Measurements from ENCODE around the gene MAD1L1.

Gene MAD1L1

GRCh38 chr7:2106924-2107323, 125.8 kb downstream of the MAD1L1 start:
- TF ChIP-seq CTCF (IDR thresholded peaks at IDR 0.05; ENCODE audit: low read length, missing control alignments) = no peak
- H3K4me3 ChIP-seq (replicated peaks; ENCODE audit: low read depth, low read length) = no peak overlapping the region
- DNase-seq (ENCODE audit: low read depth) = no peak

GRCh38 chr7:2106440-2106839, 126.3 kb downstream of the MAD1L1 start:
- no peak overlapping the region for H3K4me3 ChIP-seq (replicated peaks; ENCODE audit: low read depth, low read length)
- no peak for TF ChIP-seq CTCF (IDR thresholded peaks at IDR 0.05; ENCODE audit: low read length, missing control alignments)
- no peak for DNase-seq (ENCODE audit: low read depth)

DNA sequence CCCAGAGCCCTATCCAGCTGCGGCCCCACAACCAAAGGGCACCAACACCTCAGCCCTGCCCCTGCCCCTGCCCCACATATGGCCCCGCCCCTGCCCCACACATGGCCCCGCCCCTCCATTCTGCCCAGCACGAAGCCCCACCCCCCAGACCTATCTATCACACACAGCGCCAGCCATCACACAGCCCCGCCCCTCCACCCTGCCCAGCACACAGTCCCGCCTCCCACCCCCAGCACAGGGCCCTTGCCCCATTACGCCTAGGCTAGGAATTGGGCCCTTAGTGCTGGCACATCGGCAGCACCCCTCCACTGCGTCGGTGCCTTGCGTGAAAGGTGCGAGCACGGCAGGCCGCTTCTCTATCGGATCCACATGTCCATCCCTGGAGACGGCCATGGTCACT, 126.8 kb downstream of the MAD1L1 start:
- TF ChIP-seq CTCF (IDR thresholded peaks at IDR 0.05; ENCODE audit: low read length, missing control alignments) = no peak
- DNase-seq (ENCODE audit: low read depth) = no peak
- H3K4me3 ChIP-seq (replicated peaks; ENCODE audit: low read depth, low read length) = no peak overlapping the region

DNA sequence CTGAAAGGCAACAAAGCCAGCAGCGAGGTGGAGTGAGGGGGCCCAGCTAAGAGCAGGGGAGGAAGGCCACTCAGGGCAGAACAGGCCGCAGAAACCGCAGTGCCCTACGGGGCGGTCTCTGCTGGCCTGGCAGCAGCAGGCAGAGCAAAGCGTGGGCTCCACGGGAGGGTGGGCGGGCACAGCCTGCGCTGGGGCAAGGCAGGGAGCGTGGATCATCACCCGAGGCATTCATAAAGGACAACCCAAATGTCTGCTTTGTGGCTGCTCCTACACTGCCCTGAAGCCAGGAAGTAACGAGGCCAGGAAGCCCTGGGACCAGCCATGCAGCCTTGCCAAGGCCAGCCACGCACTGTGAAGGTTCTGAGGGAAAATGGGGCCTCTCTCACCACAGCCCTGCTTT, 127.5 kb downstream of the MAD1L1 start:
- TF ChIP-seq CTCF (IDR thresholded peaks at IDR 0.05; ENCODE audit: low read length, missing control alignments) = no peak
- DNase-seq (ENCODE audit: low read depth) = no peak
- H3K4me3 ChIP-seq (replicated peaks; ENCODE audit: low read depth, low read length) = no peak overlapping the region

DNA sequence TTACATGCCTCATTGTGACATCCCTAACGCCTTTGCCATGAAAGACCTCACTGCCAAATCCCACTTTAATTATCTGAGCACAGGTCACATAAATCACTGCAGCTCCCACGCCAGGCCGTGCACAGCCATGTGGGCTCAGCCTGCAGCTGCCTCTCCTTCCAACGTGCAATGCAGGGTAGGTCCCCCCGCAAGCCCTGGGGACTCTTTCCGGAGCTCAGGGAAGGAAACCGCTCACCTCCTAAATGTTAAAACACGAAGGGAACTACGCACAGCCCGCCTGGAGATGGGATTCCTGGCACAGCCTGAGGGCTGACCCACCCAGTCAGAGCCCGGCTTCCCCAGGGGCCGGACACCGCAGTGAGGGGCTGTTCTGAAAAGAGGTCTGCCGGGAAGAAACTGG, 128.0 kb downstream of the MAD1L1 start:
- no peak for DNase-seq (ENCODE audit: low read depth)
- no peak overlapping the region for H3K4me3 ChIP-seq (replicated peaks; ENCODE audit: low read depth, low read length)
- TF ChIP-seq CTCF (IDR thresholded peaks at IDR 0.05; ENCODE audit: low read length, missing control alignments) = no peak

- DNase-seq (ENCODE audit: low read depth) = peak; percentile 96
- no peak overlapping the region for H3K4me3 ChIP-seq (replicated peaks; ENCODE audit: low read depth, low read length)
- TF ChIP-seq CTCF (IDR thresholded peaks at IDR 0.05; ENCODE audit: low read length, missing control alignments) = peak; percentile 76
Observed at GRCh38 chr7:2104107-2104710, 128.5 kb downstream of the MAD1L1 start.
